RWPE1 (cell line): Measurements from ENCODE around the gene RNF166.

Source experiments
- CTCF ChIA-PET: fragments of 350-600 bp; sonication (Branson Sonifier 250); formaldehyde crosslinking; extraction: SDS; loops from one replicate; lab custom pipeline; 2021; lab: Yijun Ruan, JAX
- POLR2A ChIA-PET: fragments of 400-600 bp; formaldehyde crosslinking; extraction: SDS; loops from one replicate; lab custom pipeline; 2020; ENCODE audit warnings: antibody characterized with exemption; ENCODE audit not compliant: low non-redundant PET; lab: Yijun Ruan, JAX
- DNase-seq: peaks from one replicate; pipeline ENCODE4 v3.0.0; 2012; ENCODE audit warnings: low spot score
- H3K27ac ChIP-seq: fragments of 450-650 bp; 2 replicates; pipeline ENCODE4 v1.5.1; 2017
- TF ChIP-seq, protein P1 (sequence below): fragments of 450-650 bp; conservative IDR thresholded peaks from 2 replicates; pipeline ENCODE4 v1.5.1; 2017; ENCODE audit warnings: low read depth, mild to moderate bottlenecking

The RNF166 gene

DNA sequence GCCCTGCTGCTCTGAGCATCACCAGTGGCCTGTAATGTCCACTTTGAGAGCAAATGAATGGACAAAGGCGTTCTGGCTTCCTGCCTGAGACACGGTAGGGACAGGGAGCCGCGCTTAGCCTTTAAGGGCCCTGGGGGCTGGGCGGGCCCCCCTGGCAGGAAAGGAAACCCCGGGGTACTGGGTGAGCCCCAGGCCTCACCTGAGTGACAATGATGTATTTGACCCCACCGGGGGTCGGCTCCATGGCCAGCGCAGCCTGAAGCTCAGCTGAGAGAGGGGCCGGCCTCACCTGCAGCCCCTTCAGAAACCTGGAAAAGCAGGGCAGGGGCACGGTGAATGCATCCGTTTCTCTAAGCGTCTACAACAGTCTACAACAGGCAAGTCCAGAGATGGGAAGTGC lies 53.1 kb downstream of the RNF166 start:
- ChIA-PET POLR2A (no interaction called here), CTCF (no interaction called here)
- TF ChIP-seq, protein P1, sequence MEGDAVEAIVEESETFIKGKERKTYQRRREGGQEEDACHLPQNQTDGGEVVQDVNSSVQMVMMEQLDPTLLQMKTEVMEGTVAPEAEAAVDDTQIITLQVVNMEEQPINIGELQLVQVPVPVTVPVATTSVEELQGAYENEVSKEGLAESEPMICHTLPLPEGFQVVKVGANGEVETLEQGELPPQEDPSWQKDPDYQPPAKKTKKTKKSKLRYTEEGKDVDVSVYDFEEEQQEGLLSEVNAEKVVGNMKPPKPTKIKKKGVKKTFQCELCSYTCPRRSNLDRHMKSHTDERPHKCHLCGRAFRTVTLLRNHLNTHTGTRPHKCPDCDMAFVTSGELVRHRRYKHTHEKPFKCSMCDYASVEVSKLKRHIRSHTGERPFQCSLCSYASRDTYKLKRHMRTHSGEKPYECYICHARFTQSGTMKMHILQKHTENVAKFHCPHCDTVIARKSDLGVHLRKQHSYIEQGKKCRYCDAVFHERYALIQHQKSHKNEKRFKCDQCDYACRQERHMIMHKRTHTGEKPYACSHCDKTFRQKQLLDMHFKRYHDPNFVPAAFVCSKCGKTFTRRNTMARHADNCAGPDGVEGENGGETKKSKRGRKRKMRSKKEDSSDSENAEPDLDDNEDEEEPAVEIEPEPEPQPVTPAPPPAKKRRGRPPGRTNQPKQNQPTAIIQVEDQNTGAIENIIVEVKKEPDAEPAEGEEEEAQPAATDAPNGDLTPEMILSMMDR = no peak
- DNase-seq = no peak
- H3K27ac ChIP-seq = peak overlapping the region; percentile 28

DNA sequence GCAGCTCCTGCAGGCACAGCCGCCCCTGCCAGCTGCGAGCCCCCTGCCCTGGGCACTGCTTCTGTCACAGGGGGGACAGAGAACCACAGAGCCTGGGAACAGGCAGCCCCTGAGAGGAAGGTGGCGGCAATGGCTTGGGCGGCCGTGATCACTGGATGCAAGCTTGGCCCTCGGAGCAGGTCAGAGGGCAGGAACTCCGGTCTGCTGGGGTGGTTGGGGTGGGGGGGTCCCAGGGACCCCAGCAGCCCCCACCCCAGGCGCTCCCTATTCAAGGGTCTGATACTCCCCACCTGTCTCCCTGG lies 53.5 kb downstream of the RNF166 start:
- CTCF ChIA-PET = no interaction called here
- H3K27ac ChIP-seq = peak overlapping the region; percentile 71
- POLR2A ChIA-PET = no interaction called here
- TF ChIP-seq, protein P1 = no peak
- DNase-seq = no peak

DNA sequence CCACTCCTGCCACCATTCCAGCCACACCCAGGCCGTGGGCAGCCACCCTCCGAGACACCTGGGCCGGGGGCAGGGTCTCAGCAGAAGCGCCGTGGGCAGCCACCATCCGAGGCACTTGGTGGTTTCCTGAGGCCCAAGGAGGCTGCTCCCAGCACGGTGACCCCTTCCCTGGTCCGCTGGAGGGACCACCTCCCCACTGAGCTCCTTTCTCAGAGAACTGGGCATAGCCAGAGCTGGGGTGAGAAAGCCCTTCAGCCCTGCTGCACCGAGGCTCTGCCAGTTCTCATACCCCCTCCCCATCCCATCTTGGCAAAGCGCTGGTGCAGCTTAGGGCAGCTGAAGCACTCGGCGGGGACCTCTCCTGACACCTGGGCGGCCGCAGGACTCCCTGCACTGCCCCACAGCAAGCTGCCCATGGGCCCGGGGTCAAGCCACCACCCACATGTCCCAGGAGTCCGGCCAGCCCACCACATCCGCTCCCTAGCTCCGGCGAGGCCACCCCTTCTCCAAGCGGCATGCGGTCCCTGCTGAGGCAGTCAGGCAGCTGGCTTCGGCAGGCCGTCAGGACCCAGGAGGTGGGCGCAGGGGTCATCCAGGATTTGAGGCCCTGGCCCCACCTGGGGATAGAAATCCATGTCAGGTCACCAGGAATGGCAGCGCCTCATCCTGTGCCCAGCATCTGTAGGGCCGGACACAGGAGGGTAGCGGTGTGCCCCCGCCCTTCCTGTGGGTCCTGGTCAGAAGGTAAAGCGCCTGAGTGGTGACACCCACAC lies 54.0 kb downstream of the RNF166 start:
- TF ChIP-seq, protein P1 = no peak
- no peak for DNase-seq
- CTCF ChIA-PET = no interaction called here
- POLR2A ChIA-PET = no interaction called here
- H3K27ac ChIP-seq = peak overlapping the region; percentile 71

DNA sequence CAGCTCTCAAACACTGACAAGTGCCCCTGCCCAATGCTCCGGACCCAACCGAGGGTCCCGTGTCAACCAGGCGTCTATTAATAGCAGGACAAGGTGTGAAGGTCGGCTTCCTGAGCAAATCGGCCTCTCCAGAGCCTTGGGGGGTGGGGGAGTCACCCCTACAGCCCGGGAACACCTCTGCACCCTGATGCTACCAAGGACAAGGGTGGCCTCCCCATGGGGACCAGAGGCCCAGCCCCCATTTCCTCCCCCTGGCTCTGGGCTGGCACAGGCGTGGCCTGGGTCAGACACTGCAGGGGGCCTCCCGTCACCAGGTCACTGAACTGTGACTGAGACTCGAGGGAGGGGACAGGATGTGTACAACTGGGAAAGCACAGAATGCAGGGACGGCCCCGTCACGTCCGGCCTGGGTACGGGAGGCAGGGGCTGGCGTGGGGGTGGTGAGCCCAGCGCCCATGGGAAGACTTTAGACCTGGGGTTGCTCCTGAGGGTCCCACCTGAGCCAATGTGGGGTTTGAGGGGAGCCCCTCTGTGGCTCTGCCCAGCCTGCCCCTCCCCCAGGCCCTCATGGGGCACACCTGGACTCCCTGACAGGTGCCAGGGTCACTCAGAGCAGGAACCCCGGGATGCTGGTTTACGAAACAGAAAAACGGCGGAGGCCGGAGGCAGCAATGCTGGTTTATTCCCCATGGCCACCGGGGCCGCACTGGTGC lies 54.8 kb downstream of the RNF166 start:
- ChIA-PET CTCF (no interaction called here), POLR2A (interaction anchor here (0.6 kb wide), 1 partner anchor 11 kb away, joined by 3 read pairs; the partner anchor contains the start of gene MVD)
- DNase-seq = no peak
- H3K27ac ChIP-seq = peak overlapping the region; percentile 71
- TF ChIP-seq, protein P1 = no peak

DNA sequence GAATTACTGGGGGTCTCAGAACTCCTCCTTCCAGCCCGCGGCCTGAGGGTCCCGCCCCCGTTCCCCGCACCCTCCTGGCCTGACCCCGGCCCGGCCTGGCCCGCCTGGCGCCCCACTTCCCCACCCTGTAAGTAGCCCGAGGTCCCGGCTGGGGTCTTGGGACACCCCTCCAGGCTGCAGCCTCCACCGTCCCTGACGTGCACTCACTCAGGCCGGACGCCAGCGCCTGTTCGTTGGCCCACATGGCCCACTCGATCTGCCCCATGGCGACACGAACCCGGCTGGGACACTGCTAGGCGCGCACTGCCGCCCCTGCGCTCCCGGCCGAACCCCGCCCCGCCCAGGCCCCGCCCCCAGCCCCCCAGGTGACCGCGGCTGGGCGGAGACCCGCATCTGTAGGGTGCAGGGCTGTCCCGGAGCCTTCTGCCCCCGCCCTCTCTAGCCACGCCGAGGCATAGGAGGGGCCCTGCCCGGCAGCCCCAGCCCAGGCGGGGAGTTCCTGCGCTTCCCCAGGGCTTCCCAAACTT lies 55.4 kb downstream of the RNF166 start, which contains the start of gene CYBA:
Gene CYBA (minus strand): TSS at position 305 of the 527 bp plus-strand sequence. CDS start 40 bp downstream, at position 265.
- peak; percentile 68 for DNase-seq
- ChIA-PET POLR2A (interaction anchor here (0.6 kb wide), 1 partner anchor 12 kb away, joined by 3 read pairs; the partner anchor contains the start of gene MVD), CTCF (interaction anchor here (0.7 kb wide), 1 partner anchor 18 kb away, joined by 3 read pairs; no protein-coding TSS in a partner anchor)

More for the DNA sequence above, 55.4 kb downstream of the RNF166 start, which contains the start of gene CYBA:
- TF ChIP-seq, protein P1 = no peak
- peak within 1 kb of the TSS; percentile 71 for H3K27ac ChIP-seq
